ENCODE data around the gene HELLS.
"Not testable (repeated sequence)": the region's sequence is repeated elsewhere in the genome, so short reads cannot be mapped to it uniquely, and the experiment has no call there.

The HELLS gene

GRCh38 chr10:94524711-94525110 is 20.9 kb upstream of the HELLS start:
- no peak overlapping the region for H3K4me3 ChIP-seq (ENCODE audit: low read depth, low read length)
- in situ Hi-C loops (cut with HindIII; ENCODE audit: low sequenced_read_pairs): no loop called here
- DNase-seq (ENCODE audit: low read depth, low spot score): no peak
- TF ChIP-seq, protein P1, sequence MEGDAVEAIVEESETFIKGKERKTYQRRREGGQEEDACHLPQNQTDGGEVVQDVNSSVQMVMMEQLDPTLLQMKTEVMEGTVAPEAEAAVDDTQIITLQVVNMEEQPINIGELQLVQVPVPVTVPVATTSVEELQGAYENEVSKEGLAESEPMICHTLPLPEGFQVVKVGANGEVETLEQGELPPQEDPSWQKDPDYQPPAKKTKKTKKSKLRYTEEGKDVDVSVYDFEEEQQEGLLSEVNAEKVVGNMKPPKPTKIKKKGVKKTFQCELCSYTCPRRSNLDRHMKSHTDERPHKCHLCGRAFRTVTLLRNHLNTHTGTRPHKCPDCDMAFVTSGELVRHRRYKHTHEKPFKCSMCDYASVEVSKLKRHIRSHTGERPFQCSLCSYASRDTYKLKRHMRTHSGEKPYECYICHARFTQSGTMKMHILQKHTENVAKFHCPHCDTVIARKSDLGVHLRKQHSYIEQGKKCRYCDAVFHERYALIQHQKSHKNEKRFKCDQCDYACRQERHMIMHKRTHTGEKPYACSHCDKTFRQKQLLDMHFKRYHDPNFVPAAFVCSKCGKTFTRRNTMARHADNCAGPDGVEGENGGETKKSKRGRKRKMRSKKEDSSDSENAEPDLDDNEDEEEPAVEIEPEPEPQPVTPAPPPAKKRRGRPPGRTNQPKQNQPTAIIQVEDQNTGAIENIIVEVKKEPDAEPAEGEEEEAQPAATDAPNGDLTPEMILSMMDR (IDR thresholded peaks at IDR 0.05; ENCODE audit: low read depth, low read length): no peak

DNA sequence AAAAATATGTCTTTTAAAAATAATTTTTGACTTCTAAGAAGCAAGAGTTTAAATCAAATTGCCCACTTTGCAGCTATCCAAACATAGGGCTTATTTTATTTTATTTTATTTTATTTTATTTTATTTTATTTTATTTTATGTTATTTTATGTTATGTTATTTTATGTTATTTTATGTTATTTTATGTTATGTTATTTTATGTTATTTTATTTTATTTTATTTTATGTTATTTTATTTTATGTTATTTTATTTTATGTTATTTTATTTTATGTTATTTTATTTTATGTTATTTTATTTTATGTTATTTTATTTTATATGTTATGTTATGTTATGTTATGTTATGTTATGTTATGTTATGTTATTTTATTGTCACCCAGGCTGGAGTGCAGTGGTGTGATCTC is 14.0 kb upstream of the HELLS start:
- in situ Hi-C loops (cut with HindIII; ENCODE audit: low sequenced_read_pairs): not testable (repeated sequence)

GRCh38 chr10:94533027-94533426 is 12.6 kb upstream of the HELLS start:
- no peak for DNase-seq (ENCODE audit: low read depth, low spot score)
- in situ Hi-C loops (cut with HindIII; ENCODE audit: low sequenced_read_pairs): no loop called here
- TF ChIP-seq, protein P1 (IDR thresholded peaks at IDR 0.05; ENCODE audit: low read depth, low read length): no peak
- no peak overlapping the region for H3K4me3 ChIP-seq (ENCODE audit: low read depth, low read length)

More for the DNA sequence above, 14.0 kb upstream of the HELLS start:
- DNase-seq (ENCODE audit: low read depth, low spot score); H3K4me3 ChIP-seq (ENCODE audit: low read depth, low read length): not testable (repeated sequence)

- H3K4me3 ChIP-seq (ENCODE audit: low read depth, low read length); DNase-seq (ENCODE audit: low read depth, low spot score); in situ Hi-C loops (cut with HindIII; ENCODE audit: low sequenced_read_pairs): not testable (repeated sequence)
Observed at GRCh38 chr10:94542282-94542681, 3.3 kb upstream of the HELLS start.

DNA sequence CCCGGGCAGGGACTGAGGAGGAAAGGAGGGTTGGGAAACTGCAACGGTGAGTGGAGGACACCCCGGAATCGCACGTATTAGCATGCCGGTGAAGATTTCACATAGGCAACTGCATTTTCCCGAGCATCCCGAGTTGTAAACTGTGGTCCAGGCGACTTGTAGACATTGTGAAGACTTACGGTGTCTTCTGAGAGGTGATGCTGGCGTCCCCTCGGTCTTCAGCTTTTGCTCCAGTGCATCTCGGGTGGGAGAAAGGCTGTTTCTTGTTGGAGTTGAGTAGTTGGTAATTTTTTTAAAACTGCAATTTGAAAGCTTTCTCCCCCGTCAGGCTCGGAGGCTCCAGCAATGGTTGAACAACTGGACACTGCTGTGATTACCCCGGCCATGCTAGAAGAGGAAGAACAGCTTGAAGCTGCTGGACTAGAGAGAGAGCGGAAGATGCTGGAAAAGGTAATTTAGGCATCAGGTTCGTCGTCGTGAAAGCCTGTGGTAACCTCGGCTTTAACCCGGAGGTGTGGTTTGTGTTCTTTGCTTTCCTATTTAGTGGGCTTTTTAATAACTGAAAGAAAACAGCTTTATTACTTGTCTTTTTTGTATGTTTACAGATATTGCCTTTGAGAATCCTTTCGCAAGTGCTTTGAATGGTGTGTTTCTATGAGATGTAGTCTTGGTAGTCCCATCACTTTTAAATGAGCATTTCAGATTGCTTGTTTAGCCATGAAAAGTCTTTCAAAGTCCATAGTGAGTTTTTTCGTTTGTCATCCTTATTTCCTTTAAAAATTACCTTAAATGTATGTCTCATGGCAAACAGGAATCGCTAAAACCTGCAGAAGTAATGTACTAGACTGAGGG is 687 bp downstream of the HELLS start:
- peak; percentile 48 for DNase-seq (ENCODE audit: low read depth, low spot score)
- in situ Hi-C loops (cut with HindIII; ENCODE audit: low sequenced_read_pairs): no loop called here
- H3K4me3 ChIP-seq (ENCODE audit: low read depth, low read length): peak overlapping the region; percentile 85
- TF ChIP-seq, protein P1 (IDR thresholded peaks at IDR 0.05; ENCODE audit: low read depth, low read length): no peak

DNA sequence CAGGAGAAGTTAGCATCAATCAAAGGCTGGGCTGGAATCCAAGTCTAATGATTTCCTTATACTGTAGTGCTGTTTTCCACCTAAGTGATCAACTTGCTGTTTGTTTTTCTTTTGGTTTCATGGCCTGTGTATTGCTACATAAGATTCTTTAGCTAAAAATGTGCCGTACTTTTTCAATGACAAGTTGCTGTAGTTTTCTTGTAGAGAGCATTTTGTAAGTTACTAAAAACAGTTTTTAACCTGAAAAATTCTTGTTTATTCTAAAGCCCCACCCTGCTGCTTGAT is 1.3 kb downstream of the HELLS start:
- TF ChIP-seq, protein P1 (IDR thresholded peaks at IDR 0.05; ENCODE audit: low read depth, low read length): no peak
- H3K4me3 ChIP-seq (ENCODE audit: low read depth, low read length): peak overlapping the region; percentile 85
- in situ Hi-C loops (cut with HindIII; ENCODE audit: low sequenced_read_pairs): no loop called here
- DNase-seq (ENCODE audit: low read depth, low spot score): peak; percentile 14

GRCh38 chr10:94549221-94549620 is 3.6 kb downstream of the HELLS start:
- no peak overlapping the region for H3K4me3 ChIP-seq (ENCODE audit: low read depth, low read length)
- TF ChIP-seq, protein P1 (IDR thresholded peaks at IDR 0.05; ENCODE audit: low read depth, low read length): no peak
- in situ Hi-C loops (cut with HindIII; ENCODE audit: low sequenced_read_pairs): no loop called here
- DNase-seq (ENCODE audit: low read depth, low spot score): no peak

GRCh38 chr10:94567714-94568307 is 22.2 kb downstream of the HELLS start:
- DNase-seq (ENCODE audit: low read depth, low spot score); H3K4me3 ChIP-seq (ENCODE audit: low read depth, low read length); in situ Hi-C loops (cut with HindIII; ENCODE audit: low sequenced_read_pairs): not testable (repeated sequence)

Data from astrocyte of the spinal cord (primary cell).